ENCODE data around the gene PRXL2A. TPM values are rescaled to one million over a fixed set of nuclear protein-coding genes. Genes with fewer than 3 reads are reported as not detected.

The PRXL2A gene
- total RNA-seq, 1 experiment from 2014 or later: 261 TPM

DNA sequence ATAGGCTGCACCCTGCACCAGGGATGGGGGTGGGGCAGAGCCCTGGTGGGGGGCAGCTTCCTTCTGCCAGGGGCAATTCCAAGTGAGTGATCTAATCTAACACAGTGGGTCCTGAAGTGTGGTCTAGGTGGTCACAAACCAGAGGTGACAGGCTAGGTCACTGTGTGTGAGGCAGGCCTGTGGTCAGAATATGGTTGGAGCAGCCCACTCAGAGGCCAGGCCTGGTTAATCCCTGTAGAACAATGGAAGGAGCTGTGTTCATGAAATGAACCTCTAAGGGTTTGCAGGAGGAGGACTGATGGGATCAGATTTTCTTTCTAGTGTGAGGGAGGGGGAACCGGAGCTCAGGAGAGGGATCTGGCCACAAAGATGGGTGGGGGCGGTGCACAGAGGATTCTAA is 35.8 kb downstream of the PRXL2A start:
- Histone ChIP-seq H3K36me3 (no peaks in the 10 kb centered on the region), H3K27me3 (no peaks in the 10 kb centered on the region), H3K4me1 (peaks cover 22% of the 10 kb centered on the region), H3K27ac (peak overlapping the region; percentile 32), H3K9me3 (replicated peaks) (no peaks in the 10 kb centered on the region), H3K4me3 (no peak overlapping the region)
- peak; percentile 48 to 72 for DNase-seq

DNA sequence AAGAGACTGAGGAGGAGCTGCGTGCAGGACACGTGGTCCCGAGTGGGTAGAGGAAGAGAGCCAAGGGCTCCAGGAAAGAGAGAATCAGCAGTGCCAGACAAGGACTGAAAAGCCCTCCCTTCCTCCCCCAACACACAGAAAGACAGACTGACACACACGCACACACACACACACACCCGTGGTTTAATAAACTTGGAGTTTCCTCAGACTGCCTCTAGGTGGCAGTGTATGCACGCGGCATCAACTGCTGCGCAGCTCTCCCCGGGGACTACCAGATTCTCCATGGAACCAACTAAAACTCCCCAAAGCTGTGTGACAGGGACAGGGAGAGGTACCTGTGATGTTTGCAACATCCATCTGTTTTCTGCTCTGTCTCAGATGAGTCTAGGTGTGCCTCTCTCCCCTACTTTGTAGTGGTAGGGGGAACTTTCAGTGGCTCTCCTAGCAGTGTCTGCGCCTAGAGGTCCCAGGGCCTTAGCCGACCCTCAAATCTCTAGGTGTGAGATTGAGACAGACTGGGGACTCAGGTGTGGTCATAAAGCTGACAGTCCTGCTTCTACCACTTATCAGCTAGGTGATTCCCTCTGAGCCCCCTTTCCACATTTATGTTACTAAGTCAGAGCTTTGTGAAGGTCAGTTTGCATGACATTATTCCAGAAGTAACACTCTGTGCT is 36.4 kb downstream of the PRXL2A start:
- Histone ChIP-seq H3K27ac (peak overlapping the region; percentile 32), H3K27me3 (no peaks in the 10 kb centered on the region), H3K4me3 (no peak overlapping the region), H3K9me3 (replicated peaks) (no peaks in the 10 kb centered on the region), H3K36me3 (no peaks in the 10 kb centered on the region), H3K4me1 (peaks cover 22% of the 10 kb centered on the region)
- peak; percentile 77 to 90 for DNase-seq

DNA sequence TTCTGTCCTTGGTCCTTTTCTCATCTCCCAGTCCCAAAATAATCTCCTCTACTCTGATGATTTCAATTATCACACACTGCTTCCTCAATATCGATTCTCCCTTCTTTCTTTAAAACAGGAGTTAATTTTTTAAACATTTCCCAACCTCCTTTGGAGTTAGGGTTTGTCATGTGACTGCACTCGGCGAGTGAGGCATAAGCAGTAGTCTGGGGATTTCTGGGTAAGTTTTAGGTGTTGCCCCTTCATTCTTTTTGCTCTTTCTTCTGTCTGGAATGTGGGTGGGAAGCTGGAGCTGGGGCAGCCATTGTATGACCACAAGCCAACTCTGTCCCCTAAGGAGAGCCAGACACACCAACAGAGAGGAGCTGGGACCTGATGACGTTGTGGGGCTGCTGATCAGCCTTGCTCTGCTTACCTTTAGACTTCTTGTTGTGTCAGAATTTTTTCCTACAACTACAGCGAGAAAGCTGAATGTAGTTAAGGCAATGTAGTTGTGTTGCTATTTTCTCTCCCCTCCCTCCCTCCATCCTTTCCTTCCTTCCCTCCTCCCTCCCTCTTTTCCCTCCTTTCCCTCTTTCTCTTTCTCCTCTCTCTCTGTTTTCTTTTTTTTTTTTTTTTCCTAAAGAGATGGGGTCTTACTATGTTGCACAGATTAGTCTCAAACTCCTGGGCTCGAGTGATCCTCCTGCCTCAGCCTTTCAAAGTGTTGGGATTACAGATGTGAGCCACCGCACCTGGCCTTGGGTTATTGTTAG is 39.3 kb downstream of the PRXL2A start:
- Histone ChIP-seq H3K27ac (no peak overlapping the region), H3K36me3 (no peaks in the 10 kb centered on the region), H3K4me1 (peaks cover 28% of the 10 kb centered on the region), H3K27me3 (no peaks in the 10 kb centered on the region), H3K4me3 (no peak overlapping the region), H3K9me3 (replicated peaks) (no peaks in the 10 kb centered on the region)
- no peak for DNase-seq

DNA sequence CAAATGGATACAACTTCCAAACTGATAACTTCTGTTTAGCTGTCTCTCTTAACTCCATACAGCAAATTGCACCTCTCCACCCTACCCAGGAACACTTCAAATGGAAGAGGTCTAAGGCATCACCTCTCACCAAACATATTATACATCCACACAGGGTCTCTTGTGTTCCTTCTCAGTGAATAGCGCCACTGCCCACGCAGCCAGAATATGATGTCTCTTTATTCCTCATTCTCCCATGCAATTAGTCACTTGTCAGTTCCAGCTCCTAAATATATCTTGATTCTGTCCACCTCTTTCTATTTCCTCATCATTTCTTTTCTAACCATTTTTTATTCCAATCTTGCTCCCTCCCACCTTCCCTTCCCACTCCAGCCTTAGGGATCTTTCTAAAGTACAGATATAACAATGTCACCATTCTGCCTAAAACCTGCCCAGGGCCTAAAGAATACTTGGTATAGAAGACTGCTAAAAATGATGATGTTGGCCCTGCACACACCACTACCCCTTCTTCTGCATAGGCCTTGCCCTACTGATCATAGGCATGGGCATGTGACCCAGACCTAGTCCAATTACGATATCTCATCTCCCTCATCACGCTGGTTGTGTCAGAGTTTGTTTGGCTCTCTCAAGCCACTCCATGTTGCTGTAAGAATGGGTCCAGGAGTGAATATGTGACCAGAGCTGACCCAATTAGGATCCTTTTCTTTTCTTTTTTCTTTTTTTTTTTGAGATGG is 40.0 kb downstream of the PRXL2A start:
- Histone ChIP-seq H3K27me3 (no peaks in the 10 kb centered on the region), H3K4me3 (no peak overlapping the region), H3K36me3 (no peaks in the 10 kb centered on the region), H3K27ac (no peak overlapping the region), H3K9me3 (replicated peaks) (no peaks in the 10 kb centered on the region), H3K4me1 (peaks cover 25% of the 10 kb centered on the region)
- DNase-seq: no peak

DNA sequence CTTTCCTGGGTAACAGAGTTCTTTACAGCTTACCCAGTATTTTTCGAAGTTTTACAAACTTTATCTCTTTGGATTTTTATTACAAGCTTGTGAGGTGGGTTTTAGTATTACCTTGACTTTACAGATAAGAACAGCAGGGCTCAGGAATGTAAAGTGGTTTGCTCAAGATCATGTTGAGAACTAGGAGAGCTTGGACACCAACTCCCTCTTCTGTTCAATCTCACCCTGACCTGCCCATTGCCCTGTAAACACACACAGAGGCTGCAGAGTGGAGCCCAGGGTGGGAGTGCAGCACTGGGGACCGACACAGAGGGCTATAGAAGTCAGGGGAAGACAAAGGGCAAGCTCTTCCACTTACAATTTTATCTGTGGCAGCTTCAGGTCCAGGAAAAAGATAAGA is 41.2 kb downstream of the PRXL2A start:
- DNase-seq: no peak
- H3K27ac ChIP-seq: no peak overlapping the region
- peaks cover 15% of the 10 kb centered on the region; the same call in 1 of the 2 replicates for H3K4me1 ChIP-seq
- H3K4me3 ChIP-seq: no peak overlapping the region
- H3K9me3 ChIP-seq (replicated peaks): no peaks in the 10 kb centered on the region
- no peaks in the 10 kb centered on the region for H3K36me3 ChIP-seq
- no peaks in the 10 kb centered on the region for H3K27me3 ChIP-seq

DNA sequence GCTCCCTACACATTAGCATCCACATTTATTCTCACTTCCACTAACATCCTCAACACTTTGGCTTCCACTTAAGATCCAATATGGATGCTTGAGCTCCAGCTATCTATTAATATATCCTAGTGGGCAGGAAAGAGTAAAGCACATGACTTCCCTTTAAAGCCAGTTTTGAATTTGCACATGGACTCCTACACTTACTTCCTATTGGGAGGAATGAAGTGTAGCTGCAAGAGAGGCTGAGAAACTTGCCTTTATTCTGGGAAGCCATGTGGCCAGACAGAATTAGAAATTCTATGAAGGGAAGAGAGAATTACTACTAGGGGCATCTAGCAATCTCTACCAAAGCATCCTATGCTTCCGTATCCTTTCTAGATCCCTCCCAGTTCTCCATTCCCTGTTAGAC is 42.8 kb downstream of the PRXL2A start:
- Histone ChIP-seq H3K4me1 (peaks cover 14% of the 10 kb centered on the region; the same call in 1 of the 2 replicates), H3K27me3 (no peaks in the 10 kb centered on the region), H3K36me3 (no peaks in the 10 kb centered on the region), H3K9me3 (replicated peaks) (no peaks in the 10 kb centered on the region), H3K27ac (no peak overlapping the region), H3K4me3 (no peak overlapping the region)
- DNase-seq: no peak

DNA sequence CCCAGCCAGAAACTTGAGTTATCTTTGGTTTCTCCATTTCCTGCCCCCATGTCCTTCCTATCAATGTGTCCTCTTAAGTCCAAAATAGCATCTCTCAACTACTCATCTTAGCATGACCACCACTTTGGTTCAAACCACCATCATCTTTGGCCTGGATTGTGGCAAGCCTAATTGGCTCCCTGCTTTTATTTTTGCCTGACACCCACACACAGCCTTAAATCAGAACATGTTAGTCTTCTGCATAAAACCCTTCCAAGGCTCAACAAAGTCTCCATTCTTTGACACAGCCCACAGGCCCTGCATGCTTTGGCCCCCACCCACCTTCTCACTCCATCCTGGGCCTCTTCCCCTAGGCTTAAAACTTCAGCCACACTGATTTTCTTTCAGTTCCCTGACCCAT is 43.7 kb downstream of the PRXL2A start:
- peaks cover 20% of the 10 kb centered on the region for H3K4me1 ChIP-seq
- H3K36me3 ChIP-seq: no peaks in the 10 kb centered on the region
- H3K27me3 ChIP-seq: no peaks in the 10 kb centered on the region
- no peaks in the 10 kb centered on the region for H3K9me3 ChIP-seq (replicated peaks)
- DNase-seq: no peak
- no peak overlapping the region for H3K4me3 ChIP-seq
- peak overlapping the region; percentile 43; the same call in 1 of the 2 replicates for H3K27ac ChIP-seq

DNA sequence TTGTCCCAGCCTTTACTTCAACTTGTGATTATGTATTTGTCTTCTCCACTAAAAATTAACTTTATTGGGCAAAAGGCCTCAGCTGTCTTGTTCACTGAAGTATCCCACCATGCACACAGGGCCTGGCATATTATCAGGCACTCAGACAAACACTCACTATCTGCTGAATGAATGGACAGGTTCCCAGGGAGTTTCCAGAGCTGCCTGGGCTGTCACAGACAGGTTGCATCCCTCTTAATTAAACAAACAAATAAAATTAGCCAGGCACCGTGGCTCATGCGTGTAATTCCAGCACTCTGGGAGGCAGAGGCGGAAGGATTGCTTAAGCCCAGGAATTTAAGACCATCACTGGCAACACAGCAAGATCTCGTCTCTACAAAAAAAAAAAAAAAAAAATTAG is 44.3 kb downstream of the PRXL2A start:
- Histone ChIP-seq H3K27ac (peak overlapping the region; percentile 43; the same call in 1 of the 2 replicates), H3K27me3 (no peaks in the 10 kb centered on the region), H3K4me3 (no peak overlapping the region), H3K9me3 (replicated peaks) (no peaks in the 10 kb centered on the region), H3K36me3 (no peaks in the 10 kb centered on the region), H3K4me1 (peaks cover 20% of the 10 kb centered on the region)
- DNase-seq: peak; percentile 31 to 54

DNA sequence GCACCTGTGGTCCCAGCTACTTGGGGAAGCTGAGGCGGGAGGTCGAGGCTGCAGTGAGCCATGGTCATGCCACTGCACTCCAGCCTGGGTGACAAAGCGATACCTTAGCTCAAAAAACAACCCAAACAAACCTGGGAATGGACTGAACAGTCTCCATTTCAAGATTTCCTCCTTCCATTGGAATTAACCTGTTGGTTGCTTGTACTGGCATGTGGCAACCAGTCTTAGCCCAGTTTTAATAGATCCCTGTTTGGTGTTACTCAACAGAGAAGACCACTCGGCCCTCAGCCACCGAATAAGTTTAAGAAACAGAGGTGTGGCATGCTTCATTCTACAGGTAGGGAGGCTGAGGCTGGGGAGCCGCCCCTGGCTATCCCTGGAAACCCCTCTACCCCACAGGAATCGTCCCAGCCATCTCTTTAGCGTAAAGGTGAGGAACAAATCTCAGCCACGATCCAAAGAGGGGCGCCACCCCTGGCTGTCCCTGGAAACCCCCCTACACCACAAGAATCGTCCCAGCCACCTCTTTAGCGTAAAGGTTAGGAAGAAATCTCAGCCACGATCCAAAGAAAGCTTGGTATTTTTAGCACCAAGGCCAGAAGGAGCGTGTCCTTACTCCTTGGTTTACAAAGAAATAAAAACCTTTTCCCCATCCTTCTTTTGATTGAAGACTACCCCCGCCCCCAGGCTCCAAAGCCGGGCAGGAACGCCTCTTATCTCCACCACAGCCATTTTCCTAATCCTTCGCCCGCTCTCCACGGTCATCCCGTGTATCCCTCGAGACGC is 44.9 kb downstream of the PRXL2A start:
- no peak for DNase-seq
- peak overlapping the region; percentile 60 for H3K4me3 ChIP-seq
- peak overlapping the region; percentile 40 for H3K27ac ChIP-seq
- peaks cover 24% of the 10 kb centered on the region for H3K4me1 ChIP-seq
- H3K36me3 ChIP-seq: no peaks in the 10 kb centered on the region
- H3K9me3 ChIP-seq (replicated peaks): no peaks in the 10 kb centered on the region
- no peaks in the 10 kb centered on the region for H3K27me3 ChIP-seq

DNA sequence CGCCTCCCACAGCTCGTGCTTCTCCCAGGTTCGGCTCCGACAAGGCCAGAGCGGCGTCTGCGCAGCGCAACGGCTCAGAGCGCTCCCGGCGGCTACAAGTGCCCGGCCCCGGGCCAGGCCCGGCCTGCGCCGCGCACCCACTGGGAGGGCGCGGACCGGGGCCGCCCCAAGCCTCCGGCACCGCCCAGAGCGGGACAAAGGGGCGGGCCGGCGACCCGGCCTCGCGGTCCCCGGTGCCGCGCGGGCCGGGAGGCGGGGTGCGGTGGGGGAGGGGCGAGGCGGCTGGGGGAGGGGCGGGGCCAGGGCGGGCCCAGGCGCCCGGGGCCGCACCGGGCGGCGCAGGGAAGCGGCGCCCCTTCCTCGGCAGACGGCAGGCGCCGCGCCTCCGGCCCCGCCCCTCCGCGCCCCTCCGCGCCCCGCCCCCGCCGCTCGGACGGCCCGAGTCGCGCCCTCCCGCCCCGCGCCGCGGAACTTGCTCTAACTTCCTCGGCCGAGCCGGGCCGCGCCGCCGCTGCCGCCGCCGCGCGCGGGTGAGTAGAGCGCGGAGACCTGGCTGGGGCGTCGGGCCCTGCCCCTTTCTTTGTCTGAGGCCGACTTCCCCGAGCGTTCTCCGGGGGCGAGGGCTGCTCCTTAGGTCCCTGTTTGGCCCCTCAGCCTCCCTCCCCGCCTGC is 45.6 kb downstream of the PRXL2A start, which contains the start of gene TSPAN14:
Gene TSPAN14 (plus strand): TSS at position 469 of the 671 bp plus-strand sequence. CDS start 34,924 bp downstream, outside the sequence.
- peaks cover 29% of the 10 kb centered on the region for H3K4me1 ChIP-seq
- H3K27ac ChIP-seq: peak within 1 kb of the TSS; percentile 76
- peak within 1 kb of the TSS; percentile 97 for H3K4me3 ChIP-seq
- H3K27me3 ChIP-seq: no peaks in the 10 kb centered on the region
- H3K36me3 ChIP-seq: no peaks in the 10 kb centered on the region
- no peaks in the 10 kb centered on the region for H3K9me3 ChIP-seq (replicated peaks)
- DNase-seq: peak; percentile 78 to 83

DNA sequence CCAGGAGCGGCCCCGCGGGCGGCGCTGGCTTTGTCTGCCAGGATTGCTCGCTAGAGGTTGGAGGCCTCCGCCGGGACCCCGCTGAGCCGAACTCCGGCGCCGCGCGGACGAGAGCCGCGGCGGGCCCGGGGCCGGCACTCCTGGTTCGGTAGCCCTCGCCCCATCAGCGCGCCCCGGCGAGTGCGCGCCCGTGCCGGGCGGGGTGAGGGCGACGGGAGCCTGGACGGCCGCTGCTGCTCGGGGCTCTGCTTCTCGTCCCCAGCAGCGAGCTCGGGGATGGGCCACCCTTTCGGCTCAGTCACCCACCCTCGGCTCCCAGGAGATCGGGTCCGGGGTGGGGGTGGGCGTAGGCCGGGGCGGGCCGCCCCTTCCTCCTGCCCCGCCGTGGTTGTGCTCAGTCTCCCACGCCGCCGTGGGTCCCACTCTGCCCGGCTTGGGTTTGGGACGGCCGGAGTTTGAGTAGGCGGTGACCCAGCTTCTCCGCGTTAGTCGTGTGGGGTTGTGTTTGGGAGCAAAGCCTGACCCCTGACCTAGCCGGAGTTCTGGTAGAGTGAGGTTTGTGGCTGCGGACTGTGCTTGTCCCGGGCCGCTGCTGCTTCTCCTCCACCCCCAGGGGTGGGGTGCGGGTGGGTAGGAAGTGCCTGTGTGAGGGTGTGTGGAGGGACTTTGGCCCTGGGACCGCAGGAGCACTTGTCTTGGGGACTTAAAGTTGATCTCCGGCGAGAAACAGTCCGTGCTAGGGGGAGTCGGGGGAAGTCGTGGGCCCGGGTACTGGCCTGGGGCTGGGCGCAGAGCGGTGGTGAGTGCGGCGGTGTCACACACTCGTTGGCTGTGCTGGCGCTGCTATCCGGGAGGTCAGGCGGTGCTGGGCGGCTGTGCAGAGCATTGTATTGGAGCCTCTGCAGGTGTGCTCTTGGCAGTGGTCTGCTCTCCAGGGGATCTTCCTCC is 46.4 kb downstream of the PRXL2A start:
- Histone ChIP-seq H3K27me3 (no peaks in the 10 kb centered on the region), H3K4me1 (peaks cover 35% of the 10 kb centered on the region), H3K27ac (peak overlapping the region; percentile 76), H3K9me3 (replicated peaks) (no peaks in the 10 kb centered on the region), H3K36me3 (no peaks in the 10 kb centered on the region), H3K4me3 (peak overlapping the region; percentile 97)
- DNase-seq: peak; percentile 38 to 43

DNA sequence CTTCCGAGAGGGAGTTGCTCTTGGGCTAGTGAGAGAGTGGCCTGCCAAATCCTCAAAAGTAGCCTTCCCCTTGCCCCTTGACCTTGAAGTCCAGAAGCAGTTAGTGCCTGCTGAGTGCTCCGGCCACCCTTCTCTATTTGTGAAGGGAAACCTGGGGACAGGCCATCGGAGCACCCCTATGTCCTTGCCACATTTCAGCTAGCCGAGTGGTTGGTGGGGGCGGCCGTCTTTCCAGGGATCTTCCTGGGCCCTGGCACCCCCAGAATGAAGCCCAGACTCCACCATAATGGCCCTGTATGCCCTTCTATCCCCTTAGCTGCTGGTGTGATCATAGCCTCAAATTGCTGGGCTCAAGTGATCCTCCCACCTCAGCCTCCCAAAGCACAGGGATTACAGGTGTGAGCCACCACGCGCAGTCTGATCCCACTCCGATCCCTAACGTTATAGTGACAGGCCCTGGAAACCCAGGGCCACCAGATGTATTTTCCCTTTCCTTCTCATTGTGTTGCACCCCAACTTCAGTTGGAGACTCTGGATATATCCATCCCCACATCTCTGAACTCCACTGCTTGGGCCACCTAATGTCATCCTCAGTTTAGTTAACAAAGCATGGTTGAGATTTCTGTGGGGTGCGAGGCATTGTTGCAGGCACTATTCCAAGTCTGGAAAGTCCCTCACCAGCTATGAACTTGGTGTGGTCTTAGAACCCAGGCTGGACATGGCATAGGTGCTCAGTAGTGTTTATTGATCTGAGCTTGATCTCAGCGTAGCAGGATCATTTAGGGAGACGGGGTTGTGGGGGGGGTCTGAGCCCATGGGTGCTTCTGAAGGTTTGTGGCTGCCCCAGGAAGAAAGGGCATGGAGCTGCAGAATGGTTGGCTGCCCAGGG is 47.4 kb downstream of the PRXL2A start:
- H3K4me1 ChIP-seq: peaks cover 44% of the 10 kb centered on the region
- peak overlapping the region; percentile 97 for H3K4me3 ChIP-seq
- H3K9me3 ChIP-seq (replicated peaks): no peaks in the 10 kb centered on the region
- no peaks in the 10 kb centered on the region for H3K36me3 ChIP-seq
- no peak overlapping the region for H3K27ac ChIP-seq
- no peak for DNase-seq
- H3K27me3 ChIP-seq: no peaks in the 10 kb centered on the region

All from SJCRH30 (cell line).